PC-3 (cell line): Measurements from ENCODE around the gene PSMD13.

Experiments
- EZH2 ChIP-seq: fragments of 300-600 bp; sonication (generic); IDR thresholded peaks from one replicate; pipeline ENCODE4 v1.6.1; 2017; ENCODE audit warnings: antibody characterized with exemption, mild to moderate bottlenecking, low read length; ENCODE audit not compliant: unreplicated experiment
- EZH2phosphoT487 ChIP-seq: fragments of 300-600 bp; sonication (generic); IDR thresholded peaks from 2 replicates; pipeline ENCODE4 v1.6.1; 2018; ENCODE audit warnings: mild to moderate bottlenecking, antibody characterized with exemption, low read length, borderline replicate concordance
- TF ChIP-seq, protein P1 (sequence below): fragments of 300-600 bp; sonication (generic); conservative IDR thresholded peaks from 2 replicates; pipeline ENCODE4 v1.5.1; 2017; ENCODE audit warnings: antibody characterized with exemption, low read depth, mild to moderate bottlenecking, low read length

DNA sequence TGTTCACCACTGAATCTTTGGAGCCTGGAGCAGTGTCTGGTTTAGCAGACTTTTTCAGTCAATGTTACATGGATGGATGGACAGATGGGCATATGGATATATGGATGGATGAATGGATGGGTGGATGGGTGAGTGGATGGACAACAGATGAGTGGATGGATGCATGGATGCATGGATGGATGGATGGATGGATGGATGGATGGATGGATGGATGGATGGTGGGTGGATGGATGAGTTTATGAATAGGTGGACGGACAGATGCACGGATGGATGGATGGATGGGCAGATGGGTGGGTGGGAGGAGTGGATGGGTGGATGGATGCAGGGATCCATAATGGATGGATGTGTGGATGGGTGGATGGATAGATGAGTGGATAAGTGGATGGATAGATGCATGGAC, 19.0 kb downstream of the PSMD13 start:
- TF ChIP-seq, protein P1, sequence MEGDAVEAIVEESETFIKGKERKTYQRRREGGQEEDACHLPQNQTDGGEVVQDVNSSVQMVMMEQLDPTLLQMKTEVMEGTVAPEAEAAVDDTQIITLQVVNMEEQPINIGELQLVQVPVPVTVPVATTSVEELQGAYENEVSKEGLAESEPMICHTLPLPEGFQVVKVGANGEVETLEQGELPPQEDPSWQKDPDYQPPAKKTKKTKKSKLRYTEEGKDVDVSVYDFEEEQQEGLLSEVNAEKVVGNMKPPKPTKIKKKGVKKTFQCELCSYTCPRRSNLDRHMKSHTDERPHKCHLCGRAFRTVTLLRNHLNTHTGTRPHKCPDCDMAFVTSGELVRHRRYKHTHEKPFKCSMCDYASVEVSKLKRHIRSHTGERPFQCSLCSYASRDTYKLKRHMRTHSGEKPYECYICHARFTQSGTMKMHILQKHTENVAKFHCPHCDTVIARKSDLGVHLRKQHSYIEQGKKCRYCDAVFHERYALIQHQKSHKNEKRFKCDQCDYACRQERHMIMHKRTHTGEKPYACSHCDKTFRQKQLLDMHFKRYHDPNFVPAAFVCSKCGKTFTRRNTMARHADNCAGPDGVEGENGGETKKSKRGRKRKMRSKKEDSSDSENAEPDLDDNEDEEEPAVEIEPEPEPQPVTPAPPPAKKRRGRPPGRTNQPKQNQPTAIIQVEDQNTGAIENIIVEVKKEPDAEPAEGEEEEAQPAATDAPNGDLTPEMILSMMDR = no peak
- TF ChIP-seq EZH2 = no peak
- TF ChIP-seq EZH2phosphoT487 = no peak
